Spleen (tissue), 7 donors: ENCODE results near the gene LUC7L.

ENCODE experiments used
- CTCF ChIP-seq, 11 experiments: fragments of 200-600 bp in 7 of 11; fragments of 450-650 bp in 4 of 11; sonication (generic) in 4 of 11; IDR thresholded peaks in 8 of 11; conservative IDR thresholded peaks in 3 of 11; 1 replicate in 7 of 11; 2 replicates in 4 of 11; pipeline versions ENCODE4 v1.4.0 to v1.8.0; 2016 to 2021; ENCODE audit warnings: antibody characterized with exemption in 11 of 11, inconsistent platforms in 4 of 11, mild to moderate bottlenecking in 1 of 11
- POLR2A ChIP-seq, 3 donors: fragments of 450-650 bp; IDR thresholded peaks; one replicate each; pipeline ENCODE4 v1.5.1; 2017; ENCODE audit warnings: antibody characterized with exemption in 3 of 3, mild to moderate bottlenecking in 1 of 3
- donor health status: DM: no; HTN: no; CAD: no; lungs with moderate emphysema.
- donor health status: DM: no; HTN: no; CAD: no.
- donor health status: DM: no; HTN: no; CAD: no.

GRCh38 chr16:143456-143855 is 85.8 kb downstream of the LUC7L start:
- TF ChIP-seq POLR2A (IDR thresholded peaks at IDR 0.05) = no peak
- TF ChIP-seq CTCF (IDR thresholded peaks at IDR 0.05 in 8 of 11, conservative IDR thresholded peaks at IDR 0.05 in 3 of 11) = no peak
